ENCODE results near the gene MLC1.

MLC1 gene

DNA sequence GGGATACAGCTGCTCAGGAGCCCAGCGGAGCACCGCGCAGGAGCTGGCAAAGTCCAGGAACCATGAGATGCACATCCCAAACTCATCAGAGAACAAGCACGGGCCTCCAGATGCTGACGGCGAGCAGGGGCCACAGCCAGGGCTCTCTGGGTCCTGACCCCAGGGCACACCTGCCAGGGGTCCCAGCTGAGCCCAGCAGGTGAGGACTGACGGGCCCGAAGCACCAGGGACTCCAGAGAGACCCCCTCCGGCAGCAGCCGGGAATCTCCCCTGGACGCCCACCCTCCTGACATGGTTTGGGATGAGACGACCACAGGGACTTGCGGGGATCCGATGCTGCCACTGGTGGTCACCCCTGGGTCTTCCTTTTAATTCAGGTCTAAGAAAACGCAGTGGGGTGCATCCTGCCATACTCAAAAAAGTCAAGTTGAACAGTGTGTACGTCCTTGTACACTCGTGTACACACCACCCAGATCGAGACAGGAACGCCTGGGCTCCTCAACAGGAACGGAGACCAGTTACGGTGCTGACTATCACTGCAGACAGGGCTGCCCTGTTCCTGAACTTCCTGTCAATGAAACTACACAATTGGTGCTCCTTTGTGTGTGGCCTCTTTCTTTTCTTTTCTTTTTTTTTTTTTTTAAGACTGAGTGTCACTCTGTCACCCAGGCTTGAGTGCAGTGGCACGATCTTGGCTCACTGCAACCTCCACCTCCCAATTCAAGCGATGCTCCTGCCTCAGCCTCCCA is 49.1 kb downstream of the MLC1 start:
- no peak for DNase-seq (ENCODE audit: low read depth in 2 of 2)

DNA sequence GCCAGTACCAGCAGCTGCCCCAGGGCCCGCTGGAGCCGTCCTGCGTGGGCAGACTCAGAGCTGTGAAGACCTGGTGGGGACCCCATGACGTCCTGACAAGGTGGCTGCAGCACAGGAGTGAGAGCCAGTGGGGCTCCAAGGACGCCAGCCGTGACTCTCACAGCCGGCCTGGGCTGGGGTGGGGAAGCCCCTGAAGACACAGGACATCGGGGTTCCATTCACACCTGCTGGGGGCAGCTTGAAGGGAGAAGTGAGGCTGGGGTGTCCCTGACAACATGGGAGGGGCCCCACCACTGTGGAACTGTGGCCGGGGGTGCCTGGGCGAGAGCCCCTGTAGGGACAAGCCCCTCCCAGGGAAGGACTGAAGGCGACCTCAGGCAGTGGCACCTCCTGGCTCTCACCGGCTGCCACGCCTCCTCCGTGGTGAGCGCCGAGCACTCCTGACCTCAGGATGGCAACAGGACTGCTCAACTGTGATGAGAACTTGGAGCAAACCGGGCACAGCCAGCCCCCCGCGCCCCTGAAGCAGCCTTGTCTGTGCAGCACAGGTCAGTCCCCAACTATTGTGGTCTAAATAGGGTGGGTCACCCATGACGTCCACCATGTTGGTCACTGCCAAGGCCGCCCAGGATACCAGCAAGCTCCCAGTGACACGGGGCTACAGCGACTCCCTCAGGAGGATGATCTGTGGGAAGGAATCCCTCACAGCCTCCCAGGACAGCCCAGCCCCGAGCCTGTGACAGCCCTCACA is 49.9 kb downstream of the MLC1 start:
- DNase-seq (ENCODE audit: low read depth in 2 of 2): no peak

DNA sequence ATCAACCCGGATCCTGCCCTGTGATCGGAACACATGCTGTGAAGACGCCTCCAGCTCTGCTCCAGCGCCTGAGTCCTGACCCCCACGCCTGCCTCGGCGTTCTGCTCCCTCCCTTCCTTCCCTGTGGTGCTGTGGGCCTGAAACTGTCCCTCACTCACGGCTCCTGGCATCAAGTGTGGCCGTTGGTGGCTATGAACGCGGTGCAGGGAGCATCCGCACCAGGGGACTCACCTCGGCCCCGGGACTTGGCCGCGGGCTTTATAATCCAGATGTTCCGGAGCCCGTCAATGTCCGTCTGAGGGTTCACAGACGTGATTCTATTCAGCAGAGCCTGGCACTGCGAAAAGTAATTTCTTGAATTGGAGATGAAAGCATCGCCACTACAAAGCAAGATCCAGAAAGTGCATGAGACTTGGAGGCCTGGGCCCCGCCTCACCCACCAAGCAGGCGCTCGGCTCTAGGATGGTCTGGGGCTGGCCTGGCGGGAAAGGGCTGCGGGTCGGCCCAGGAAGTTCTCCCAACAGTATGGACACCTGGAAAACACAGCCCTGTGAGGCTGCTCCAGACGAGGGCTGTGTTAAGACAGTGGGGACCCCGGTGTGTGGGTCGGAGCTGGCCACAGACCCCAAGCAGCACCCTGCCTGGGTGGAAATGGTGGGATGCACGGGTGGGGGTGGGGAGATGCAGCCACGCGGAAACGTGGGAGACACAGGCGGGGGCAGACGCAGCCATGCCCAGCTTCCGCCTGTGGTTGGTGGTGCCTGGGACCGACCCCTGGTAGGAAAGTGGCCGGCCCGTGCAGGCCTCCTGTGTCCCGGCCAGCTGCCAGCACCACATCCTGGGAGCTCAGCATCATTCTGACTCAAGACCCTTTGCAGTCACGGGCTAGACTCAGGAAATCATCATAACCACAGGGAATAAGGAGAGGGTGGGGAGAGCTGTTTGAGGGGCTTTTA is 50.8 kb downstream of the MLC1 start:
- DNase-seq (ENCODE audit: low read depth in 2 of 2): no peak

DNA sequence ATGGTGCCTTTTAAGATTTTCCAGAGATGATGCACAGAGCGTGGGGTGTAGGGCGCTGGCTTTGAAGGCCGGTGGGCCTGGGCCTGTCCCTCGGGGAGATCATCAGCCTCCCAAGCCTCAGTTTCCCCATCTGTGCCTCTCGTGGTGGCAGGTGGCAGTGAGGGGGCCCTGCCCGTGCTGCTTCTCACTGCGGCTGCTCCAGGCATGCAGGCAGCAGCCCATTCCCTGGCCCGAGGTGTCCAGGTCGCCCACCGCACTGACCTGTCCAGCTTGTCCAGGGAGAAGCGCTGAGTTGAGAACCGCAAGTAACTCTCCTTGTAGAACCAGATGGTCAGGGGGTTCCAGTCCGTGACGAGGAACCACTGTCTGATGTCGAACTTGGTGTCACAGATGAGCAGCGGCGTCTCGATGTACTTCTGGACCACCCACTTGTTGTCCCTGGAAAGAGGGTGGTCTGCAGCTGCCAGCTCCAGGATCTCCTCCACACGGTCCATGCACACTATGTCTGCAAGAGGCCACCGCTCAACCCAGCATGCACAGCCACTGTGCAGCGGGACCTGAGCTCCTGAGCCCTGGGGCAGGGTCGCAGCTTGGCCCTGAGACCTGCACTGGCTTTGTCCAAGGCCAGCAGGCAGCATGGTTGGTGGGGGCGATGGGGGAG is 52.2 kb downstream of the MLC1 start:
- DNase-seq (ENCODE audit: low read depth in 2 of 2): no peak

DNA sequence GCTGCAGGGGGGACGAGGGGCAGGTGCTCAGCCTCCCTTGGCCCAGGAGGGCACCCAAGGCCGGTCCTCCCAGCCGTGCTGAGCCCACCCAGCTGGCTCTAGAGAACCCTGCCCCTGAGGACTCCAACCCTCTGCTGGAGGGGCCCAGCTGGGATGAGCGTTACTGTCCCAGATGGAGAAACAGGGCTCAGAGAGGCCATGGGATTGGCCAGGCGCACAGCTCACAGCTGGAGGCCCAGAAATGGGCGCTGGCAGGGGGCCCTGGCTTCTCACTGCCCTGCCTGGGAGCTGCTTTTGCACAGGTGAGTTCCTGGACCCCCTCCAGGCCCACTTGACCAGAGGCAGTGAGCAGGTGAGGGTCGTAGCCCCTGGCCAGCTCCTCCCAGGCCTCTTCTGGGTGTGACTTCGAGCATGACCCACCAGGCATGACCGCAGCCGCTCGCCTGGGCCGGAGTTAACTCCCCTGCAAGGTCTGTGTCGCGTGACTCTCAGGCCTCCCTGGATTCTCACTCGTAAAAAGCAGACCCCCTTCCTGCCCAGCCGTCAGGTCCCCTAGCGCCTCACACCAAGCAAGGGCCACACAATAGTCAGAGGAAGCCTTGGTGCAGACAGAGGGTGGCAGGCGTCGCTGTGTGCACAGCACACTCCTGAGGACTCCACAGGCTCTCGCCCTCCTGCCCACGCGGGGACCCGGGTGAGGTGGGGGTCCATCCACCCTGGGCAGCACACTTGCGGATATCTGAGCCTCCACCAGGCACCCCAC is 52.9 kb downstream of the MLC1 start:
- no peak for DNase-seq (ENCODE audit: low read depth in 2 of 2)

DNA sequence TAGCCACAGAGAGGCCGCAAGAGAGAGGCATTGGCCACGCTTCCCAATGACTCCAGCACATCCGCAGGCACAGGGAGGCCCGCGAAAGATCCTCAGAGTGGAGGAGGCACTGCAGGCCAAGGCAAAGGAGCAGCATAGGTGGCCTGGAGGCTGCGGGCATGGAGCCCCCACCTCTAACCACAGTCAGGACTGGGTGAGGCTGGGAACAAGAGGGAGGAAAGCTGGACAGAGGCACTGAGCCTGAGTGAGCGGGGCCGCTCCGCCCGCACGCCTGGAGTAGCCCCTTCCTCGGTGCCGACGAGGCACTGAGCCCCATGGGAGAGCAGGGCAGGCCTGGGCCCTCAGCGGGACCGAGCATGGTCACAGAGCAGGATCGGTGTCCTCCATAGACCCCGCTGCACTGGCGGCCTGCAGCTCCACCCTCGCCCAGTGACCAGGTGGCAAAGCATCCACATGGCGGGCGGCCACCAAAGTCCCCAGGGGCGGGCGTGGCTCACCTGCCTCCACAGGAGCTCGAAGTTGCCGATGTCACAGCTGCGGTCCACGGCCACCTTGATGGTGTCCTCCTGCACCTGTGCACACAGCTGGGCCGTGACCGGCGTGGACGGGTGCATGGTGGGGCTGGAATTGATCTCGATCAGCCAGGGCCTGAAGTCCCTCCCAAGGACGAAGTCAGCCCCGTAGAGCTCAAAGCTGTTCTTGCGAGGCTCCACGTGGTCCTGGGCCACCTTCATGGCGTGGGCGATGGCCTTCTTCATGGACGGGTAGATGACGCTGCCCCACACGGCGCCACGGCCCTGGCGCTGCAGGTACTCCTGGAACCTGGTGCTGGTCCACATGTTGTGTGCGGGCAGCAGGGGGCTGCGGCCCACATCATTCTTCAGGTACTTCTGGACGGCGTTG is 53.8 kb downstream of the MLC1 start:
- DNase-seq (ENCODE audit: low read depth in 2 of 2): no peak

DNA sequence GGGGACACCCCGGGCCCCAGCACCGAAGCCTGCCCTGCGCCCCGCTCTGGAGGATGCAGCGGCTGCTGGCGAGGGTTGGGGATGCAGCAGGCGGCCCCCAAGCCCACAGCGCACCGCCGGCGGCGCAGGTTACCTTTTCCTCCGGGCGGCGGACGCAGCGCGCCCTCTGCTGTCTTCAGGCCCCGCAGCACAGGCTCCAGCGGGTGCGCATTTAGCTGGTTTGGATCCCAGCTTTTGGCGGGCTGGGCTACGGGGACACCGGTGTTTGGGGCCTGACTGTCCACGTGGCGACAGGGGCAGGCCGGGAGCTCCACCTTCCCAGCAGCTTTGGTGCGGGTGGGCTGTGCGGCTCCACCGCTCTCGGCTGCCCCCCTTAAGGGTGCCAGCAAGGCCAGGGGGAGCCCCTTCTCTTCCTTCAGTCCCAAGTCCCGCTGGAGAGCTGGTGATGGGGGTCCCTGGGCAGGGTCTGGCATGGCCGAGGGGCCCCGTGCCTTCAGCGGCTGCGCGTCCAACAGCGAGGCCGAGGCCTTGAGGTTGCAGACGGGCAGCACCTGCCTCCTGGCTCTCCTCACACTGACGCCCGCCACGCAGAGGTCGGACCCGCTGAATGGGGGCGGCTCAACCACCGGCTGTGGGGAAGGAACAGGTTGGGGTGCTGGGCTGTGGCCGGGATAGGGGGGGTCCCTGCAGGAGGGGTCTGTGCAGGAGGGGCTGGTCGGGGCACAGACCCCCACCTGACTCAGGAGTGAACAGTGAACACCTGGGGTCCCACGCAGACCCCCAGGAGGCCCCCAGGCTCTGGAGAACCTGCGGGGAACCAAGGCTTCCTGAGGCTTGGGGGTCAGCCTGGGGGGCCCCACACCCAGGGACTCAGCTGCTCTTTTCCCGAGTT is 54.7 kb downstream of the MLC1 start:
- peak; percentile 66 to 70 for DNase-seq (ENCODE audit: low read depth in 2 of 2)

DNA sequence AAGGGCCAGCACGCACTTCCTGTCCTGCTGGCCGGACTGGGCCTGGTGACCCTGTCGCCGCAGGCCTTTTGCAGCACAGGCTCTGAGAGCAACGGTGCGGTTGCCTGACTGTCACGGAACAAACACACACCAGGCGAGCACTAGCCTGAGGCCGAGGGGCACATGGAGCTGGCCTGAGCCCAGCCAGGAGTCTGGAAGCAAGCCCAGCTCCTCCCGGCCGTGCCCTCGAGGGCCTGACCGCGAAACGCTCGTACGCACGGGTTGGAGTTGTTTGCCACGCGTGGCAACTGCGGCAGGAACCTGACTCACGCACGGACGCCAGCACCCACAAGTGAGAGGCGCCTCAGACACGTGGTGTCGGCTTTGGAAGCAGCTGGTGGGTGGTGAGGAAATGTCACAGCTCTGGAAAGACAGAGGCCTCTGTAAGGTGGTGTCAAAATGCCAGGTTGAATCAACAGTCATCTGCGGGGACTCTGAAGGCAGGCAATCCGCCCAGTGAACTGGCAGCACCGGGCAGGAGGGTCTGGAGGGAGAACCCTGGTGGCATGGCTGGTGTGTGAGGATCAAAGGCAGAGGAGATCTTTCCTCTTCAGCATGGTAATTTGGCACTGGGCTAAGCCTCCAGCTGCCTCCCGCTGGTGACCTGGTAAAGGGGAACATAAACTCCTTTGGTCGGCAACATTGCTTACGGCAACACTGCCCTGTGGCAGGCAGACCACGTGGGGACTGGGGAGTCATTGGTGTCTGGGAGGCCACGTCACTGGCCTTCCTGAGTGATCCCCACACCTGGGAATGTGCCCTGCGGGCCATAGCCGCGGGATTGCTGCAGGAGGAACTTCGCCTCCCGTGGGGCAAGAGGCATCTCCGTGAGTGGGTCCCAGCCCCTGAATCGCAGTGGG is 57.3 kb downstream of the MLC1 start:
- peak in 1 of 2 donors; percentile 52 for DNase-seq (ENCODE audit: low read depth in 2 of 2)

DNA sequence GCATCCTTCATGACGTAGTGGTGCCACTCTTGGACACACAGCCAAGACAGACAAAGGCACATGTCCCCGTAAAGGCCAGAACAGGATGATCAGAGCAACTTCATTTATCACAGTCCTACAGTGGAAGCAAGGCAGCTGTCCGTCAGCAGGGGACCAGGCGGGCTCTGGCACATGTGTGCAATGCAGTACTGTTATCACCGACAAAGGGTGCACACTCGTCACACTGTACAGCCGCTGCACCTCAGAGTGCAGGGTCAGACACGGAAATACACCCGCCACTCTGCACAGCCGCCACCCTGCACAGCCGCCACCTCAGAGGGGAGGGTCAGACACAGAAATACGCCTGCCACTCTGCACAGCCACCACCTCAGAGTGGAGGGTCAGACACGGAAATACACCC is 59.2 kb downstream of the MLC1 start:
- DNase-seq (ENCODE audit: low read depth in 2 of 2): no peak

DNA sequence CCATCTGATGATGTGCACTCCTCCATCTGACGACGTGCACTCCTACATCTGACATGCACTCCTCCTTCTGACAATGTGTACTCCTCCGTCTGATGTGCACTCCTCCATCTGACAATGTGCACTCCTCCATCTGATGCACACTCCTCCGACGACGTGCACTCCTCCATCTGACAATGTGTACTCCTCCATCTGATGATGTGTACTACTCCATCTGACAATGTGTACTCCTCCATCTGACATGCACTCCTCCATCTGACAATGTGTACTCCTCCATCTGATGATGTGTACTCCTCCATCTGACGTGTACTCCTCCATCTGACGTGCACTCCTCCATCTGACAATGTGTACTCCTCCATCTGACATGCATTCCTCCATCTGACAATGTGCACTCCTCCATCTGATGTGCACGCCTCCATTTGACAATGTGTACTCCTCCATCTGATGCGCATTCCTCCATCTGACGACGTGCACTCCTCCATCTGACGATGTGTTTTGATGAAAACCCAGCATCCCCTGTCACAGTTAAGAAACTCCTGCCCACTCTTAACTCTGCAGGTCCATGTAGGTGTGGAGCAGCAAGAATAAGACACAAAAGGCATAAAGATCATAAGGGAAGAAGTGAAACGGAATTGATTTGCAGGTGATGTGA is 62.9 kb downstream of the MLC1 start:
- DNase-seq (ENCODE audit: low read depth in 2 of 2): no peak

DNA sequence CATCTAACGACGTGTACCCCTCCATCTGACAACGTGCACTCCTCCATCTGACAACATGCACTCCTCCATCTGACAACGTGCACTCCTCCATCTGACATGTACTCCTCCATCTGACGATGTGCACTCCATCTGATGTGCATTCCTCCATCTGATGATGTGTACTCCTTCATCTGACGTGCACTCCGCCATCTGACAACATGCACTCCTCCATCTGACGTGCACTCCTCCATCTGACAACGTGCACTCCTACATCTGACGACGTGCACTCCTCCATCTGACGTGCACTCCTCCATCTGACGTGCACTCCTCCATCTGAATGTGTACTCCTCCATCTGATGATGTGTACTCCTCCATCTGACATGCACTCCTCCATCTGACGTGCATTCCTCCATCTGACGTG is 64.6 kb downstream of the MLC1 start:
- DNase-seq (ENCODE audit: low read depth in 2 of 2): no peak

DNA sequence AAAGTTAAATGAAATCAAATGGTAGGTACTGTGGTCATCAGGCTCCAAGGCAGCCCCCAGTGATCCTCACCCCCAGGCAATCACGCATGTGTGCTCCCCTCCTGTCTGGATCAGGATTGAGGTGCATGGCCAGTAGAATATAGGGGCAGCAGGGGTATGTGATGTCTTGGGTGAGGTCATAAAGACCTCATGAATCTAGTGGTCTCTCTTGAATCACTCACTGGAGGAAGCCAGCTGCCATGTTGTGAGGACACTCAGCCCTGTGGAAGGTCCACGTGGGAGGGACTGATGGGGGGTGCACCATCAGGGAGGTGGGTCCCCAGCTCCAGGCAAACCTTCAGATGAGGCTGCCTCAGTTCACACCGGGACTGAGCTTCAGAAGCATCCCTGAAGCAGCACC is 65.9 kb downstream of the MLC1 start:
- DNase-seq (ENCODE audit: low read depth in 2 of 2): no peak

DNA sequence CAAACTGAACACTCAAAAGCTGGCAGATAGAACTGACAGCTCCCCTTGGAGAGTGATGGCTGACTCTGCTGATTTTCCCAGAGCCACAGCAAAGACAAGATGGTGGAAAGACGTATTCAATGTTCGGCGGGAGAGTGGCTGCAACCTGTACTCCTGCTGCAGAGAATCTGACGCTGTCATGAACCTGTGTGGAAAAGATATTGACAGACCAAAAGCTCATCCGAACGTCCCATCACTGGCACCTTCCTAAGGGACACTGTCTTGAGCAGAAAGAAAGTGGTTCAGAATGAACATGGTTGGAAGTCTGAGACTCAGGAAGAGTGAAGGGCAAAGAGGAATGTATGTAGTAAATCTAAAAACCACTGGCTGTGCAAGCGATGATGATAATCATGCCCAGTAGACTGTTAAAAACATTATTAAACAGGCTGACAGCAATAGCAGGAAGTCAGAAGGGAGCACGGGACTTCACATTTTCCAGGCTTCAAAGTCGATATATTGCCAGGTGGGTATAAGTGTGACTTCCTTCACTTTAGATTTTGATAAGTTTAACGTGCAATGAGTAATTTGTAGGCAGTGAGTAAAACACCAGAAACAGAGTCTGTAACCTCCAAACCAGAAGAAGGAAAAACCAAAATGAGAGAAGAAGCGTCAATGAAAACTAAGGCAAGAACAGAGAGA is 66.5 kb downstream of the MLC1 start:
- DNase-seq (ENCODE audit: low read depth in 2 of 2): no peak

DNA sequence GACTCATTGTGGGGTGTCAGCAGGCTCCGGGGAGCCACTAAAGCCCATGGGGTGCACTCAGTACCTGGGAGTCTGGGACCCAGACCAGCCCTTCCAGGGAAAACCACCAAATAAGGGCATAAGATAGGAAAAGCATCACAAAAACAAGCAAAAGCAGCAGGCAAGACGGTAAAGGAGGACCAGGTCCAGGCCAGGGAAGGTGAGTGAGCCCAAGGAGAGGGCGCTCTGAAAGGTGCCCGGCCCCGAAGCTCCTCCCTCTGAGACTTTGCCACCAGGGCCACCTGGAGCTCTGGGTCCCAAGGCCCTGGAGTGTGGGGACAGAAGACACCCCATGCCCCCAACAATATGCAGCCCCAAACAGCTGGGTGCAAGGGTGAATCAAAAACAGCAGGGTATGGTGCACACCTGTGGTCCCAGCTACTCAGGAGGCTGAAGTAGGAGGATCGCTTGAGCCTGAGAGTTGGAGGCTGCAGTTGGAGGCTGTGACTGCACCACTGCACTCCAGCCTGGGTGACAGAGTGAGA is 67.5 kb downstream of the MLC1 start:
- no peak for DNase-seq (ENCODE audit: low read depth in 2 of 2)

DNA sequence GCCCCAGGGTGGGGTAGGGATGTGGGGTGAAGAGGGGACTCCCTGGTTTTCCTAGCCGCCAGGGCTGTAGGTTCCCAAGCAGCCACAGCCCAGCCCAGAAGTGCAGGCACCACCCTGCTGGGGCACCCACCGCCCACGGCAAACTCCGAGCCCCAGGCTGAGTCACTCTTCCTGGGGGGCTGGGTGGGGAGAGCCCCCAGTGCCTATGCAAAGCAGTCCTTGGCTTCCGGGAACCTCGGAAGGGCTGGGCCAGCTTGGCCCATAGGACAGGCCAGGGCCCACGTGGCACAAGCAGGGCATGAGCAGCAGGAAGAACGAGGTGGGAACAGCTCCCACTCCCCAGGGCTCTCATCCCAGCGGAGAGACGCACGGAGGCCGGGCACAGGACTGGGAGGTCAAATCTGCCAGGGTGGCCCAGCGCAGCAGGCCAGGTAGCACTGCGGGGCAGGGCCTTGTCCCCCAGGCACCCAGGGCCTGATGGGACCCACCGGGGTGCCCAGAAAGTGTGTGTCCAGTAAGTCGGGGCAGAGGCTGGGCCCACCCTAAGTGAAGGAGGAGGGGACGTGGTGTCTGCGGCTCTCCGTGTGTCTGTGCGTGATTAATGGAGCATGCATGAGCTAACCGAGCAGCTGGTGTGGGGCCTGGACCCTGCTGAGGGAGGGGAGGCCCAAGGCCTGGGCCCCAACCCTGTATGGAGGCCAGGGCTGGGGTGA is 68.1 kb downstream of the MLC1 start:
- peak; percentile 60 to 64 for DNase-seq (ENCODE audit: low read depth in 2 of 2)

Measured in activated CD8-positive, alpha-beta memory T cell treated with anti-CD3 and anti-CD28 coated beads for 4 hours (primary cell).